ENCODE results near the gene TMEM53.

Gene TMEM53

DNA sequence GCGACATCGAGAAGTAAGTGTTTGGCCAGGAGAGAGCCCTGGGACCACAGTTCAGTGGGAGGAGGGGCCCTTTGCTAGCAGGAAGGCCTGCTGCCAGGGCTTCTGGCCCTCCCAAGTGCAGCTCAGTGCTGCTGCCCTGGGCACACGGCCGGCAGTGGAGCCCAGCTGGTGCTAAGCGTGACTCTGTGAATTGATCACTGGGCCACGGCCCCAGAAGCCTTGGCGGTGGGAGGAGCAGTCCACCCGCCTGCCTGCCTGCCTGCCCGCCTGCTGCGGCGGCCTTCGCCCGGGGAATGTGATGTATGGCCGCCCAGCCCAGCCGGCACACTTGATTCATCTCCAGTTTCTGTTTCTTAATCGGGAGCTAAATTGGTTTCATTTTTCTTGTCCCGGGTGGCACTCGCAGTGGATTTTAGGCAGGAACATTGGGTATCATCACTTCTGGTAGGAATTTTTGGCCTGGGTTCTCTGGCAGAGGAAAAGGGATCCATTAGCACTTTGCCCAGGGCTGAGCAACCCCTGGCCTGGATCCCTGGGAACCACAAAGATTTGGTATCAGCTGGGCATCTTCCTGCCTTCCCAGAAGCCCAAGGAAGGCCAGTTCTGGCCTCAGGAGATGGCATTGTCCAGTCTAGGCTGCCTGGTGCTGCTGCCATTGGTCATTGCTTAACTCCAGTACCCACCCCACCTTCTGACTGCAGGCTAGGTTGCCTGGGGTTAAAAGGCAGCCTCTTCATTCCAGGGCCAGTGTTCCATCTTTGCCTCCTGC, 28.6 kb downstream of the TMEM53 start:
- DNase-seq = no peak

DNA sequence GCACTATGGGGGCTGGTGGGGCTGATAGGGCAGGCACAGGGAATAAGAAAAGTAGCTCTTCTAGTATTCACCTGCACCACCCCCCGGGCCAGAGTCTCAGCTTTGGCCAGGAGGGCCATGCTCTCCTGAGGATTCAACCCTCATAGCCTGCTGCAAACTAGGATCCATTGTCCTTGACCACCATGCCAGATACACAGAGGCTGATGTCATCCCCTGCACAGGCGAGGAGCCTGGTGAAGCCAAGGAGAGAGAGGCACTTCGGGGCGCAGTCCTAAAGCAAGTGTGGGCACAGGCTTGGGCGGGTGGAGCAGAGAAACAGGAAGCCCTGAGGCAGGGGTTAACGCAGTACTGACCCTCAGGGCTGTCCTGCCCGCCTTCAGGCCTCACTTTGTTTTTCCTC, 29.5 kb downstream of the TMEM53 start:
- DNase-seq = no peak

DNA sequence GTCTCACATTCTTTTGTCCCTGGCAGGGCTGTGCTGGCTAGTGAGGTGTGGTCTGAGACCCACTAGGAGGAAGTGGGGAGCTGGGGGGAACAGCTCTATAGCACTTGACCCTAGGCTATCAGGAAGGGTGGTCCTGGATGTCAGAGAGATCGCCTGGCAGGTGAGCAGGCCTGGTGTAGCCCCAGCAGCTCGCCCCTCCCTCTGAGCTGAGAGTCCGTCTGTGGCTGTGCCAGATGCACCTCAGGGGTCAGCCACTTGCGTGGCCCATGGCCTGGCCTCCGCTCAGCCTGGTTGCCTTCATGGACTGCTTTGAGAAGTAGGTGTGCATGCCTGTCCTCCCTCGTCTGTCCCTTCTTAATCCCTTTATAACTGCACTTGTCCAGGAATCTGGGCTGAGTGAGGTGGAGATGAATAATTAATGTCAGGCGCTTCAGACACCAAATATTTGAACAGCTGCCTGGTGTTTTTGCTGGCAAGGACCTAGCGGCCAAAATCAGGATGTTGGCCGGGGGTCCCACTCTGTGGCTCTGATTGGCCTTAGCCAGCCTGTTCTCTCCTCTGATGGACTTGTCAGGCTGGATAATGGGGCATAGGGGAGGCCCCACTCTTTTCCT, 30.5 kb downstream of the TMEM53 start:
- DNase-seq = no peak

DNA sequence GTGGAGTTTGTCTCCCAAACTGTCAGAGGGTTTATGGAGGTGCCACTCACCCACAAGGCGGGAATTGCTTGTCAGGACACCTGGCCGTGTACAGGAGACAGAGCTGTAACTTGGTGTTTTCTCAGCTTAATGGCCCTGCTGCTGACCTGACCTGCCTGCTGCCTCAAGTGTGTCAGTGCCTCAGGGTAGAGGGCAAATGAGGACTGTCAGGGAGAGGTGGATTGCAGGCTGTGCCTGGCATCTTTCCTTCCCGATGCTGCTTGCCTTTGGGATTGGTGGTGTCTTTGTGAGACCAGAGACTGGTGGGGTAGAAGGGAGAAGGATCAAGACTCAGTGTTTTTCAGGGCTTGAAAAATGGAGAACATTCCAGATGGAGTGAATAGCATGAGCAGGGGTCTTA, 31.4 kb downstream of the TMEM53 start:
- DNase-seq = no peak

DNA sequence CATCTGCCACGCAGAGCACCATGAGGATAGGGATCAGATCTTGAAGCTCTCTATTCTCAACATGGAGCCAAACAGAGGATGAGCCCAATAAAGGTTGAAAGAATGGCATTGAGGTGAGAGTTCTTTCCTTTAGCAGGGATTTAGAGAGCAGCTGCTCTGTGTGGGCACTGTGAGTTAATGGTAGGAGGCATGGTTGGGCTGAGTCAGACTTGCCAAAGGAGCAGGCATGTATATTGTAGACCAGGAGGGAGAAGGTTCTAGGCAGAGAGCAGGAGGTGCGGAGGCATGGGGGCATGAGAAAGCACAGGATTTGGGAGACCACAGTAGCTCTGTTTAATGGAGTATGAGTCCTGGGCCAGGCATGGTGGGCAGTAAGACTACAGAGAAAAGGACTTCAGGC, 32.0 kb downstream of the TMEM53 start:
- no peak for DNase-seq

DNA sequence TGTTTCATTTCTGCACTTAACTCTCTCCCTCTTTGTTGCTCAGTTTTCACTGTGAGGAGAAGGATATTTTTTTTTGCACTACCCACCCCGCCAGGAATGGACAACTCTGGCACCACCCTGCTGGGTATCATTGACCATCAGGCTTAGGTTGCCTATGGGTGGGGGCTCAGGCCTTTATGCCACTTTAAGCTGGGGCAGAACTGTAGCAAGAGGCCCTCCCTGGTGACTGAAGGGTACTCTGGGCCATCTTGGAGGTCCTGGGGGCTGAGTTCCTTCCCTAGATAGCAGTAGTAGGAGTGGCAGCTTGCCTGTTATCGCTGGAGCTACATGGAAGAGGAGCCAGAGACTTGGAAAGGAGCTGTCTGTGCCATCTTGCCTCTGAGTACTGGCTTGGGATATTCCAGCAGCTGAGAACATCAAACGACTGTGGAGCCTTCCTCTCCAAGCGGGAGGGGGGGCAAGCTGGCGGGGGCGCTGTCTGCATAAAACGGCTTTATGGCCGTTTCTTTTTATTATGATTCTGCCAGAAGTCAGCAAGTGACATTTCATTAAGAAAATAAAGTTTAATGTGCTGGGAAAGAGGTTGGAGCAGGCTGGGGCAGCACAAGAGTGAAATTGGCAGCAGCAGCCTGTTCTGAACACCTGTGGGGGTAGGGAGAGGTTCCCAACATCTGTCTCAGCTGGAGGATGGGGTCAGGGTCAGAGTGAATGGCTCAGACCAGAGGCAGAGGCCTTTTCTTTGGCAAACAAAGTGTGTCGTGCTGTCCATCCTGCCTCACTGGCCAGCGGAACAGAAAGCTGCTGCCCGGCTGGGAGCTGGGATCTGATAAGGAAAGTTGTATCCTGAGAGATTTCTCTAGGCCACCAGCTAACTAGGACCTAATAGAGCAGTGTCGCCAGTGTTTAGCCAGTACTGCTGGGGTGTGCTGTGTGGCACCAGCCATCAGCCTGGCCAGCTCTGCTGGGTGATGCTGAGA, 32.9 kb downstream of the TMEM53 start:
- DNase-seq = no peak

DNA sequence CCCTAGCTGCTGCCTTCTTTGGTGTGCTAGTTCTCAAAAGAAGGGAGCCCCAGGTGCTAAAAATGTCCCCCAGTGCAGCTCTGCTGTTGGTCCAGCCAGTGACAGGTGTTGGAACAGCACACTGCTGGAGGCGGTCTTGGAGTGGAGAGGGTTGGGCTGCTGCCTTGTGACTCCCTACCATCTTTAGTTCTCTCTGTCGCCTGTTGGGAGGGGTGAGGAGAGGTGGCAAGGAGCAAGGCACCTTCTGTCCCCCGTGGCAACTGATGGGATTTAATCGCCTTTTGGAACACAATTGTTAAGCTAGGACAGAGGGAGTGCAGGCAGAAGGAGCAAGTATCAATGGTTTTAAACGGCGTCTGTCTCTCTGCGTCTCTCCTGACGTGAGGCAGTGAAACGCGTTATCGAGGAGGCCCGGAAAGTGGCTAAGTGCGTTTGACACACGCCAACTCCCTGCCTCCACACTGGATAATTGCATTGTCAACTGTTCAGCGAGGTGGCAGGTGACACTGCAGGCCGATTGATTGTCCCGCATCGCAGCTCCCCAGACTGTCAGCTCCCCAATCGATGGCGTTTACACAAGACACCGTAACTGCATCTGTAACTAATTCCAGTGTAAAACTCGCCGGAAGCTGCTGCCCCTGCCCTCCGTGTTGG, 34.0 kb downstream of the TMEM53 start:
- no peak for DNase-seq

DNA sequence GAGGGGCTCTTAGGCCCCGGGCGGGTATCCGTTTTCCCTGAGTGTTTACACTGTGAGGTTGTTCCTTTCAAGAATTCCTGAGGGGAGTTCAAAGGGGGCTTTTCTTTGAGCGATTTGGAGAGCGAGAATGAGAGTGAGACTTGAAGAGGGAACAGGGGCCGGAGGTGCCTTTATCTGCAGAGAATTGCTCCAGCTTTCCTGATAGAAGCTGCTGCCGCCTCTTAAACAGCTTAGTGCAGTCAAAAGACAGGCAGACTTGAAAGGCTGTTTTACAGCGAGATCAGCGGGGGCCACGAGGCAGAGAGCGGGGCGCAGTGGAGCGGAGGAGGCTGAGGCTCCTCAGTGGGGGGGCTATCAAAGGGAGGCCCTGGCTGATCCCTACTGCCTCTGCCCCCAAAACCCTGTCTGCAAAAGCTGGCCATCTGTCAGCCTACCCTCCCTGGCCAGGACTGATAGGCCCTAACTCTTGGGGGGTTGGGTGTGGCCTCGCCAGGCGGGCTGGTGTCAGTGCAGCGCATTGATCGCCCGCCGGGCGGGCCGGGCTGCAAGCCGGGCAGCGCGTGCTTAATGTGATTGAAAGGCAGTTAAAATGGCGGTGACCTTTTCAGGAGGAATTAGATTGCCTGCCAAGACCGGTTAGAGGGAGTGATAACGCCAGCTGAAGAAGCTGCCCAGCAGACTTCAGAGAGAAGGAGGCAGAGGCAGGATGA, 36.4 kb downstream of the TMEM53 start:
- DNase-seq = no peak

DNA sequence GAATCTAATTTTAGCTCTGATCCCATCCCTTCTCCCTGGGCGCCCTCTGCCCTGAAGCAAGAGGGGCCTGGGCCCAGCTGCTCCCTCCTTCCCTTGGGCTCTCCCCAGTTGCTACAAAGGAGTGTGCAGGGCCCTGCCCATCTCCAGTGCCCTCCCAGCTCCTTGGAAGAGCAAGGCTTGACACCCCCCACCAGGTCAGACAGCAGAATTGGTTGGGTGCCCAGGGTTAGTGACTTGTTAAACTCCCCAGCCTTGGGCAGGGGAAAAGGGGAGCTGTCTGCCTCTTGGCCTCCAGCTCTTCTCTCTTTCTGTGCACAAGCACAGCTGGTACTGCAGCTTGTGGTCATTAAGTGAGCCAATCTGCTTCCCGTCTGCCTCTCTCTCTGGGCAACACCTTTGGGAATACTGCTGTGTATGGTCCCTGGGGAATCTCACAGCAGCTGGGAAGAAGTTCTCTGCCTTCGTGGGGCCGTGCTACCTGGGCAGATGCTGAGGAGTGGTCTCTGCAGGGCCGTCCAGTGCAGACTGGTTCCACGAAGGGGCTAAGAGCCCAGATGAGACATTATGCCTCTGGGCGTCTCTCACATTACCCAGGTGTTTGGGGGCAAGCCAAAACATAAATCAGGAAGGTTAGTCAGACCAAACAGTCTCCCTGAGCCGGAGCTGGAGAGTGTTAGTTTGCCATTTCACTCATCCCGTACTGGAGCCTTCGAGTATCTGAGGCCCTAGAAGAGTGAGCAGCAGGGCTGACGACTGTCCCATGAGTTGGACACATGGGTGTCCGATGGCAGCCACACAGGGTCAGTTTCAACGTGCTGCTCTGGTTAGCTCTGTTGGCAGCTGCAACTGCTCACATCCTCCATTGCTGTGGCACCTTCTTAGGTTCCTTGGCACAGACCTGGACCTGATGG, 37.3 kb downstream of the TMEM53 start:
- no peak for DNase-seq

DNA sequence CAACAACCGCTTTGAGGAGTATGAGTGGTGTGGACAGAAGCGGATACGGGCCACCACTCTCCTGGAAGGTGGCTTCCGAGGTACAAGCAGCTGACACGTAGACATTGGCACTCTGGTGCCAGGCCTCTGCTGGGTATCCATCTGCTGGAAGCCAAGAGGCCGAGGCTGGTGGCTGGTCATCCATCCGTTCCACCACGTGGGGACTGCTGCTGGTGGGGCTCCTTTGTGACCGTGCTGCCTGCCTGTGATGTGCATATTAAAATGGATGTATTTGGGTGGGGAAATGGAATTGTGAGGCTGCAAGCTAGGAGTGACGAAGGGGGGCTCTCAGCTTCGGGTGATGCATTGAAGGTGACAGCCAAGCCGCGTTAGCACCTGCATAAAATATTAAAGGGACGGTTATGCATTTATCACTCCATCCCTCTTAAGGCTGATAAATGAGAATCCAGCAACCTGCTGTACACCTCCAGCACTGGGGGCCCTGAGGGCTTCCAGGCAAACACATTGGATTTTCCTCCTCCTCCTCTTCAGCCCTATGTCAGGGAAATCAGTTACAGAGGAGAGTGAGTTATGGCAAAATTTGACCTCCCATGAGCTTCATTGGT, 38.1 kb downstream of the TMEM53 start:
- DNase-seq = no peak

DNA sequence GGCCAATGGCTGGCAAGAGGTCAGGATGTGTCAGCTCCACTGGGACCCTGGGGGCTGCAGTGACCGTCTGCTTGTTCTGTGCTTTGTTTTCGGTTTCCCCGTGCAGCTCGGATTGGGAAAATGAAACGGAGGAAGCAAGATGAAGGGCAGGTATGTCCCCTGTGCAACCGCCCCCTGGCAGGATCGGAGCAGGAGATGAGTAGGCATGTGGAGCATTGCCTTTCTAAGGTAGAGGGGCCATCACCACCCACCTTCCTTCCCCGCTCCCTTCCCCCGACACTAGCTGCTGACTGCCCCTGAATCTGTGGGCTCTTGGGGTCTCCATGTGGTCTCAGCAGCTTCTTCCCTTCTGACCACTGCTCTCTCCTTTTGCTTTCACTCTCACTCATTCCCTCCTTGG, 38.8 kb downstream of the TMEM53 start:
- no peak for DNase-seq

DNA sequence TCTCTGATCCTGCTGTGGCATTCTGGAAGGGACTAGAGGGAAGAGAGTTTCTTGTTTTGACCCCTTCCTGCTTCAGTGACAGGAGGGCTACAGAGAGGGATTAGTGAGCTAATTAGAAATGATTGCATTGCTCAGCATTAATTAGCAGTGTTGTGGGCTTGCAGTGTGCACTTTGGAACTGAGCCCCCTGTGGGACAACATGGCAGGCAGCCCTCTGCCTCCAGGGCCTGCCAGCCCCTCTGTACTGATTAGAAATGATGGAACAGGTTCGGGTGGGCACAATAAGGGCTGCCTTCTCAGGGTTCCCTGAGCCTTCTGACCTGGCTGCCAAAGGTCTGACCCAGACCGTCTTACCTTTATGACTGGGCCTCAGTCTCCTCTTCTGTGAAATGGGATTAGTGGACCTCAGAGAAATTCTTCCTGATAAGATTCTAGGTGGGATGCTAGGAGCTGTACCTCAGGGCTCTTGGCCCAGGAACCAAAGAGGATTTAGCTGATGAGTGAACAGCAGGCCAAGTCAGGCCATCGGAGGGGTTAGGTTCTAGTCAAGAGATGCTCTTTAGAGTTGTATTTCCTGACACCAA, 39.6 kb downstream of the TMEM53 start:
- DNase-seq = no peak

DNA sequence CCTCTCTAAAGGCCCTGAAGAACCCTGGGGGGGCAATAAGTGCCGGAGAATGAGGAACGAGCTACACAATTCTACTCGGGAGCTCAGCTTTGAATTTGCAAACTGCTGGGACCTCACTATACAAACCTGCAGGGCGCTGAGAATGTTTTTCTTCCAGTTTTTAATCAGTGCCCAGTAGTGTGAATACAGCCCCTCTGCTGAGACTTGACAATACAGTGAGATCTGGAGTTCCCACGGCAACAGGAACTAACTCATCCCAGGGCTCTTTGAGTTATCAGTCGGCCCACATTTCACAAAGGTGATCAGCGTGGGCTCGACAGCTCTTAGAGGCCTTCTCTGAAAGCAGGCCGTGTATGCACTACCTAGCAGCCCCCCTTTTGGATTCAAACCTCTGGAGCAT, 41.7 kb downstream of the TMEM53 start:
- peak; percentile 38 for DNase-seq

DNA sequence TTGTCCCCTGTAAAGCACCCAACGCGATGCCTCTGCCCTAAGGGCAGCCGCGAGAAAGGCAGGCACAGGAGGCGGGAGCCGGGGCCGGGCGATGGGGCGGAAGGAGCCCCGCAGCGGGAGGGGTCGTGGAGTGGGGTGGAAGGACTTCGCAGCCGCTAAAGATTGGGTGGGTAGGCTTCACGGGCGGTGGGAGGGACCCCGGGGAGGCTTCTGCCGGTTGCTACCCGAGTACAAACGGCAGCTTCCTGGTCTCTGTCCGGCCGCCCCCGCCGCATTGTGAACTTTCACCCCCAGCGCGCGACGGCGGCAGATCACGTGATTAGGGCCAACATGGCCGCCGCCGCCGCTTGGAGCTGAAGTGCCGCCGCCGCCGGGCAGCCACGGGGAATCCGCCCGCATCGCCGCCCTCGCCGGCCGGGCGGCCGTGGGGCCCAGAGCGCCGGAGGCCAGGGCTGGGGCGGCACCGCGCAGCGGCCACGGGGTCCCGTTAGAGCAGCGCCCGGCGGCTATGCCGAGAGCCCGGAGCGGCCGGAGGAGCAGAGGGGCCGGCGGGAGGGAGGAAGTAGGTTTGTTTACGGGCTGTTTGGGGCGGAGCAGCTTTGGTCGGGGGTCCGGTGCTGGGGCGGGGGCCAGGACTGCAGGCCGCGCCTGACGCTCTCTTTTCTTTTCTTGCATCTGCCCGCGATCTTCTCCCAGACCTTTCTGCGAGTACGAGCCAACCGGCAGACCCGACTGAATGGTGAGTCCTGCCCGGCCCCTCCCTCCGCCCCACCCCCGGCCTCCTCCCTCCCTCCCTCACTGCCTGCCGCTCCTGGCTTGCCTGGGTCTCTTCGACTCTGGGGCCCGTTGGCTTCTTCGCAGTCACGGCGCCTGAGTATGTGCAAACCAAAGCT, 42.4 kb downstream of the TMEM53 start:
- peak; percentile 69 for DNase-seq

DNA sequence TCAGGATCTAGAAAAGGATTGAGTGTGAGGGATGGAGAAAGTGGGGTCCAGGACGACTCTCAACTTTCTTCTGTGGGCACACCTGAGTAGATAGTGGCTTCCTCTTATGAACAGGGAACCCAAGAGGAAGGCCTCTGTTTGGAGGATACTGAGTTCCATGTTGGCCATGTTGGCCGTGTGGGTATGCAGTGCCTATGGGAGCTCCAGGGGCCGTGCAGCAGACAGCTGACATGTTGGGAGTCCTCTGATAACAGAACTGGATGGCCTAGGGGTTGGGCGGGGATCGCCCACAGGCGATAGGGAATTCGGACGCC, 43.0 kb downstream of the TMEM53 start:
- no peak for DNase-seq

DNA sequence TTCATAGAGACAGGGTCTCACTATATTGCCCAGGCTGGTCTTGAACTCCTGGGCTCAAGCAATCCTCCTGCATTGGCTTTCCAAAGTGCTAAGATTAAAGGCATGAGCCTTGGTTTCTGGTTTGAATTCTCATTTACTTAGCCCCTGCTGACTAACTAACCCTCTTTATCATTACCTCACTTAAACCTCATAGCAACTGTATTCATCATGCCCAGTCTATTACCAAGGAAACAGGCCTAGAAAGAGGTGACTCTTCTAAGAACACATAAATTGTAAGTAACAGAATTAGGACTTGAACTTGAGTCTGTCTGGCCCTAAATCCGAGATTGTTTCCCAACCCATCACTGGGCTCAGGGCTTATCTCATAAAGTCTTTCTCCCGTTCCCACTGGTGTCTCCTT, 44.2 kb downstream of the TMEM53 start:
- DNase-seq = no peak

DNA sequence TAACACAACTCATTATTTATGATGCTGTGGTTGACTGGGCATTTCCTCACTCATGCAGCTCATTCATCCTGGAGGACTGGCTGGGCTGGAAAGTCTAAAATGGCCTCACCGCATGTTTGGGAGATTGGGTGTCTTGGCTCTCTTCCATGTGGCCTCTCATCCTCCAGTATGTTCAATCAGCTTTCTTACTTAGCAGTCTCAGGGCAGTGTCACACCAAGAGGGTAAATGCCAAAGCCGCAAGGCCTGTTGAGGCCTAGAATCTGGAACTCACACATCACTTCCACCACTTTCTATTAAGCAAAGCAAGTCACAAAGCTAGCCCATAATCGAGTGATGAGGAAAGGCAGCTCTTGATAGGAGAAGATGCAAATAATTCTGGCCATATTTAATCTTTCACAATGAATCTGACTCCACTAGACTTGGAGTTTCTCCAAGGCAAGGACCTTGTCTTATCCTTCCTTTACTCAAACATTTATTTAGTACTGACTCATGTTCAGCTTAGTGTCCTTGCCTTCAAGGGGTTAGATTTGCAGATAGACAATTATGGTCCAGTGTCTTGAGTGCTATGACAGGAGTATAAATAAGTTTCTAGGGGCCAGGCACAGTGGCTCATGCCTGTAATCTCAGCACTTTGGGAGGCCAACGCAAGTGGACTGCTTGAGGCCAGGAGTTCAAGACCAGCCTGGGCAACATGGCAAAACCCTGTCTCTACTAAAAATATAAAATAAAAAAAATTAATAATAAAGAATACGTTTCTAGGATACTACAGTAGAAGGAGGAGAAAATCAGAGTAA, 45.1 kb downstream of the TMEM53 start:
- peak; percentile 90 for DNase-seq

DNA sequence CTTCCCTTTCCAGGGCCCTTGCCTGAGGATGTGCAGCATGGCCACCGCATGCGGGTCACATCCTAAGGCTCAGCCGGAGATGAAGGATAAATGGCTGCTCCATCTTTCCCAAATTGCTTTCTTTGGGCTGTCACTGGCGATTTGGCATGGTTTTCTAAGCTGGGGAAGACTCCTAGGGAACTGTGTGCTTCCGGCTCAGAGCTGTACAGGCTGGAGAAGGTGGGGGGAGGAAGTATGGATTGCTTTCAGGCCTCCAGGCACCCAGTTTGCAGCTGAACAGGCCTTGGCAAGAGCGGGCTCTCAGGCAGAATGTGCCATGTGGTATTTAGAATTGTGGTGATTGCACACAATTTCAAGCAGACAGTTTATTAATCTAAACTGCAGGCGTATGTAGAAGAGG, 48.9 kb downstream of the TMEM53 start:
- no peak for DNase-seq

Data from kidney glomerular epithelial cell (primary cell).